NOMO-1 (cell line): ENCODE measurements around the gene PUS10.
"Not testable (repeated sequence)": the region's sequence is repeated elsewhere in the genome, so short reads cannot be mapped to it uniquely, and the experiment has no call there.

Source experiments
- DNase-seq, 2 experiments: peaks; one replicate each; lab custom pipeline; 2025; ENCODE audit not compliant: unreplicated experiment in 2 of 2; lab: John Stamatoyannopoulos, UW

PUS10 gene

GRCh38 chr2:61014763-61015162 lies 3.3 kb downstream of the PUS10 start:
- DNase-seq, result peak; percentile 14 to 54

- DNase-seq, result no peak
Measured at GRCh38 chr2:61013382-61013781, 4.7 kb downstream of the PUS10 start.

- peak; percentile 62 to 72 for DNase-seq
Measured at GRCh38 chr2:61012303-61012702, 5.8 kb downstream of the PUS10 start.

- DNase-seq, result peak in 1 of 2 experiments; percentile 17
Measured at GRCh38 chr2:61011678-61012077, 6.4 kb downstream of the PUS10 start.

- DNase-seq, result no peak
Measured at GRCh38 chr2:61009355-61009754, 8.7 kb downstream of the PUS10 start.

GRCh38 chr2:61006486-61007105 lies 11.5 kb downstream of the PUS10 start:
- DNase-seq, result no peak

- no peak for DNase-seq
Measured at GRCh38 chr2:61005736-61006135, 12.3 kb downstream of the PUS10 start.

- peak; percentile 15 to 70 for DNase-seq
Measured at GRCh38 chr2:60998628-60999545, 19.2 kb downstream of the PUS10 start.

- DNase-seq, result no peak
Measured at GRCh38 chr2:60994131-60994530, 23.9 kb downstream of the PUS10 start.

- DNase-seq, result peak; percentile 52 to 86
Measured at GRCh38 chr2:60992985-60993392, 25.1 kb downstream of the PUS10 start.

- DNase-seq, result no peak
Measured at GRCh38 chr2:60991644-60992043, 26.4 kb downstream of the PUS10 start.

GRCh38 chr2:60989259-60989658 lies 28.8 kb downstream of the PUS10 start:
- no peak for DNase-seq

GRCh38 chr2:60987656-60988055 lies 30.4 kb downstream of the PUS10 start:
- DNase-seq, result not testable (repeated sequence)

GRCh38 chr2:60987041-60987440 lies 31.0 kb downstream of the PUS10 start:
- no peak for DNase-seq

- DNase-seq, result peak; percentile 10 to 89
Measured at GRCh38 chr2:60984720-60985119, 33.3 kb downstream of the PUS10 start.

GRCh38 chr2:60982066-60982465 lies 36.0 kb downstream of the PUS10 start:
- DNase-seq, result not testable (repeated sequence)

- DNase-seq, result no peak
Measured at GRCh38 chr2:60980071-60980815, 37.8 kb downstream of the PUS10 start.

- peak; percentile 25 to 45 for DNase-seq
Measured at GRCh38 chr2:60979231-60979630, 38.8 kb downstream of the PUS10 start.

- no peak for DNase-seq
Measured at GRCh38 chr2:60977562-60977895, 40.5 kb downstream of the PUS10 start.

- DNase-seq, result no peak
Measured at GRCh38 chr2:60976875-60977561, 41.0 kb downstream of the PUS10 start.
